Left renal cortex interstitium (tissue), 4 donors: ENCODE results near the gene SLC23A2. TPM values are rescaled to one million over a fixed set of nuclear protein-coding genes. Genes with fewer than 3 reads are reported as not detected.
"Not testable (repeated sequence)": the region's sequence is repeated elsewhere in the genome, so short reads cannot be mapped to it uniquely, and the experiment has no call there.

ENCODE experiments used
- DNase-seq, 4 donors: peaks; one replicate each; pipeline ENCODE4 v3.0.0-alpha.2; 2013; ENCODE audit warnings: low read depth in 4 of 4, low spot score in 2 of 4, missing footprints in 1 of 4
- polyA plus RNA-seq, 4 donors: library from polyadenylated mRNA; unstranded; fragments of 120-200 nt; gene quantifications; one replicate each; pipeline ENCODE4 v1.2.1, GENCODE V29; 2013; ENCODE audit not compliant: insufficient read length in 4 of 4

Gene SLC23A2
- polyA plus RNA-seq, 4 donors, result 20.0 to 25.3 (median 22.8) TPM

DNA sequence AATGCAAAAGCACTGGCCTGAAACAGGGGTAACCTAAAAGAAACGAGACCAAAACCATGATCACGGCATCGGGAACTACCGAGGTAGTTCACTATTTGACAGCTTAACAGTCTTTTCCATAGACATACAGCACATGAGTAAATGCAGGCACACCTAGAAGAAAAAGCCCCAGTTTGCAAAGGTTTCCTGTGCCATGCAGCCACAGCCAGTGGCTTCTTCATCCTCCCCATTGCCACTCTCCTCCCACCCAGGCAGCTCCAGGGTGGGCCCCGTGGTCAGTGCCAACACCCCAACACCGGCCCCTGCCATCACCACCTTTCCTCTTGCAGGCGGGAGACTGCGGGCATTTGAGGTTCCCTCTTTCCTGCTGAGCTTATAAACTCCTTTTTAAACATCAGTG, 115.4 kb downstream of the SLC23A2 start:
- no peak for DNase-seq

DNA sequence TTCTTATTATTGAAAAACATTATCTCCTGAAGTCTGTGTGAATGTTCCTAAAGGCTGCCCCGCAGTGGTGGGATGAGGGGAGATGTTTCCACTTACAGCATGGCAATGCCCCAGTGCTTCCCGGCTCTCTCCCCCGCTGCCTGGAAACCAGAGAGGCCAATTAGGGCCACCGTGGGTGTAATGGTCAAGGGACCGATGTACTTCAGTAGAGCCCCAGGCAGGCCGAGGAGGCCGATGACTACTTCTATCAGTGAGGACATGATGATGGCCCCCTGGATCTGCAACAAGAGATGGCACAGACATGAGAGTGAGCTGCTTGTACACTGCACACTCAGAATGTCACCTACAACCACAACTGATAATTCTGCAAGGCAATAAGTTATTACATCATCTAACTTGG, 117.8 kb downstream of the SLC23A2 start:
- no peak for DNase-seq

DNA sequence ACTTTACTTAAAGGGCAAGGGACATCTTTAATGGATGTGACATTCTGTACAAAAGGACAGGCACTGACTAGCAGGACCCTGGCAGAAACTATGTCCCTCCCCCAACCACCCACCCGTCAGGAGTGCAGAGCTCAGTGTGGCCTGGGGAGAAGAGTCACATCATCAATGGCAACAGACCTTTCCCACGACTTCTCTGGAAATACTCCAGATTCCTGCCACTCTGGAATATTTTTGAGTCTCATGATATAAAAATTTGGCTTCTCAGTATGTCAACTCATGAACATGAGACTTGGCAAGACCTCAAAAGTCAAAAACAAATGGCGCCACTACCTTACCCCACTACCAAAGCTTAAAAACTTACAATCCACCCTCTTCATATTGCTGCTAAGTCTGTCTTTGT, 118.3 kb downstream of the SLC23A2 start:
- DNase-seq, result no peak

DNA sequence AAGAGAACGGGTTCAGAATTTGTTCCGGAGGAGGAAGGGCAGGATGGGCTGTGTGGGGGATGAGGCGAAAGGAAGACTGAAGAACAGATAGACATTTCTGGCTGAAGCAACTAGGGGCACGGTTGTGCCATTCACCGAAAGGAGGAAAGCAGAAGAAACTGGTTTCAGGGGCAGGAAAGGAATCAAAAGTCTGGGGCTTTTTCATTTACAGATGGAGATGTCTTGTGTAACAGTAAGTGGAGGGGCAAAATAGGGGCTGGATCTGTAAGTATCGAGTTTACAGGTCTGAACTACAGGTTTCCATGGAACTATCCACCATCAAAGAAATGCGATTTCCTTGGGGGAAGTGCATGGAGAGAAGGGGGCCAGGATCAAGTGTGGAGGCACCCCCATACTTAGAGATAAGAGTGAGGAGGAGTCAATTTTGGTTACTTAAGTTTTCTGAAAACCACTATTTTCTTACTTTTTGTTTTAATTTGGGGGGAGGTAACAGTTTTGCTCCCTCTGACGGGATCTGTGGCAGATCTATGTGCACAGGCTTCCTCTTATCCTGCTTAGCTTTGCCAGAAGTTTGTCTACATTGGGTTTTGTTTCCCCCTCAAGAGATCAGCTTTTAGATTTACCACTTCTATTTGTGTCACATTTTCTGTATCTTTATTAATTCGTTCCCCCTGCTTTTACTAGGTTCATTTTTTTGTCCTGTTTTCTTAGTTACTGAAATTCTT, 120.1 kb downstream of the SLC23A2 start:
- no peak for DNase-seq

DNA sequence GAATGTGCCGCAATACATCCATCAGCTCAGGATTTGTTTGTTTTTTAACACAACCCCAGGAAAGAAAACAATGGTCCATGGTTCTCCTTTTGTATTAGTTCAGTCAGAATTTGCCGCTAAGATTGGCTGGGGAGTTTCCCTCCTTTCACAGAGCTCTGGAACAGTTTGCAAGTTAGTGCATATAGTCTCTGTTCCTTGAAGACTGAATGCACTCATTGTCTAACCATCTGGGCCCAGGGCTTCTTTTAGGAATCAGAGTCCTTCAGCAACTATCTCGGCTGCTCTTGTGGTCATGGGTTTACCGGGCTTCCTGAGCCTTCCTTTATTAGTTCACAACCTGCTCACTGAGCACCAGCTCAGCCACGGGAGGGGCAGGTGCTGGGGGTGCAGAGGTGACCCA, 121.3 kb downstream of the SLC23A2 start:
- no peak for DNase-seq

DNA sequence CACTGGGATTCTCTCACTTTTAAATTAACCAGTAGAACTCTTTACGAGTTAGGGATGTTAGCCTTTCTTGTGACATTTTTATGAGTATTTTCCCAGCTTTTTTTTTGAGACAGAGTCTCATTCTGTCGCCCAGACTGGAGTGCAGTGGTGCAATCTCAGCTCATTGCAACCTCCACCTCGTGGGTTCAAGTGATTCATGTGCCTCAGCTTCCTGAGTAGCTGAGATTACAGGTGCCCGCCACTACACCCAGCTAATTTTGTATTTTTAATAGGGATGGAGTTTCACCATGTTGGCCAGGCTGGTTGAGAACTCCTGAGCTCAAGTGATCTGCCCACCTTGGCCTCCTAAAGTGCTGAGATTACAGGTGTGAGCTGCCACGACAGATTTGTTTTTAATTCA, 123.2 kb downstream of the SLC23A2 start:
- DNase-seq, result not testable (repeated sequence)

DNA sequence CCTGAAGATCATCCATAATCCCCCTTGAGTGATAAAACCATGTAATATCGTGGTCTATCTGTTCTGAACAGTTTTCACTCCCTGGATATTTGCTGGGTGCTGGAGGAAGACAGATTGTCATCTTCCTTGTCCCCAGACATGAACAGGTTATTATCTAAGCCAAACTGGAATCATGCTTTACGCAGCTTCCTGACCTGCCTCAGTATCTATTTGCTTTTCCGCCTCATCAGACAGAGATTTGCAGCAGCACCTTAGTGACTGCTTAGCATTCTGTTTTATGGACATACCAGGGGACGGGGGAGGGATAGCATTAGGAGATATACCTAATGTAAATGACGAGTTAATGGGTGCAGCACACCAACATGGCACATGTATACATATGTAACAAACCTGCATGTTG, 124.6 kb downstream of the SLC23A2 start:
- no peak for DNase-seq

DNA sequence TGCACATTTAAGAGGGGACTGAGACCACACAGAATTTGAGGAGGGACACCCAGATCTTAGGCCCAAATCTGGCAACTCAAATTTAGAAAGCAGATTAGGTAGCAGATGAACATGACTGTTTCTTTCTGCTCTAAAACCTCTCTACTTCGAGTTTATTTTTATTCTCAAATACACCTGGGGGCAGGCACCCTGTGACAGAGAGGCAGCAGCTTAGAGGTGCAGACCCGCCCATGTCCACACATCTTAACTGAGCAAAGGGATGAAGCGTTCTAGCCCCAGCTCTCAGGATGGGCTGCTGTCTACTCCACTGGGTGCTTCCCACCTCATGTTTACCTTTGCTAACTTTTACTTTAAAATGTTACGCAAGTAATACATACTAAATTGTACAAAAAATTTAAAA, 125.0 kb downstream of the SLC23A2 start:
- DNase-seq, result no peak

DNA sequence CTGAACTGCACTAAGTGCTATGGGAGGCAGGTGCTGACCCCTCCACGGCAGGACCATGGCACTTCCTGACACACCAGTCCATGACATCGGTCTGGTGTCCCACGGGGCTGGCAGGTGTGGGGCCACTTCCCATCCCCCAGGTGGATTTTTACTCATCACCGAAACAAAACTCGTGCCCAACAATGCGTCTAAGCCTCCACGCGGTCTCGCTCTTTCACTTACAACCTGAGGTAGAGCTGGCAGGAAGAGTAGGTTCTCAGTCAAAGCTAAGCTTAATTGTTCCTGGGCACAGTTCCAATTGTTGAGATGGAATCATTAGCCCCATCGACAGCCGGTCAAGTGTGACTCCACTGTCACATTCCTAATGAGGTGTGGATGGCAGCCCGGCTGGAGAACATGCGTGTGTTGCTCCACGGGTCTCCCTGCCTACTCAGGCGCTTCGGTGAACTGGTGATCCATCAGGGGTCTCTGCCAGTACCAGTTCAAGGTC, 125.7 kb downstream of the SLC23A2 start:
- DNase-seq, result peak in 3 of 4 donors; percentile 23 to 58 (median 40)

DNA sequence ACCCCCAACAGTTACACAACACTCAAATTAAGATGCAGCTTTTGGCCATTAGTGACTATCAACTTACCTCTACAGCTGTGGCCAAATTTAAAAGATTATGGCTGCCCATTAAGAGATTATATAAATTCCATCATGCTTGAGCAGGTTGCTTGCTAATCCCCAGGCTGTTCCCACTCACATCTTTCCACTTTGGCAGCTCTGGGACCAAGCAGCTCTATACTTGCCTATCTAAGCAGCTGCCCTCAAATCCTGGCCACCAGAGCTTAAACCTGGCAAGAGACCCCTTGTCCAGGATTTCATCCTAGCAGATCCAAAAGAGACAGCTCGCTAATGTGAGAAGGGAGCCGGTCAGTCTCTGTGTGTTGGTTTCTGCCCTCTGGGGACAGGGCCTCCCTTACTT, 127.9 kb downstream of the SLC23A2 start:
- DNase-seq, result no peak

DNA sequence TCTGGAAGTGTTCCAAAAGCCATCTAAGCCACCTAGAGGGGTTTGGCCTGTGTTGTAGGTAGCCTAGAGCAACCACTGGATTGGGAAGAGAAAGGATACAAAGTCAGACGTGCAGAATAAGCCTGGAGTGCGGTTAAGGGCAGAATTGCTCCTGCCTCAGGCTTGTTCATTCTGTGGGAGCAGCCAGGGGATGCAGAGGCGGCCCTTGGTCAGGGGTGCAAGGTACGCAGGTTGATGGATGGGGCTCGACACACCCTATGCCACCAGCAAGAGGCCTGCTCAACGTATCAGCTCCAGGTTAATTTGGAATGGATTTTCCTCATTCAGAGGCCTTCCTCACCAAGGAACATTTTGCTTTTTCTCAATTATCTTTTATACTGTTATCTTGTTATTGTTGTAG, 129.8 kb downstream of the SLC23A2 start:
- DNase-seq, result no peak

DNA sequence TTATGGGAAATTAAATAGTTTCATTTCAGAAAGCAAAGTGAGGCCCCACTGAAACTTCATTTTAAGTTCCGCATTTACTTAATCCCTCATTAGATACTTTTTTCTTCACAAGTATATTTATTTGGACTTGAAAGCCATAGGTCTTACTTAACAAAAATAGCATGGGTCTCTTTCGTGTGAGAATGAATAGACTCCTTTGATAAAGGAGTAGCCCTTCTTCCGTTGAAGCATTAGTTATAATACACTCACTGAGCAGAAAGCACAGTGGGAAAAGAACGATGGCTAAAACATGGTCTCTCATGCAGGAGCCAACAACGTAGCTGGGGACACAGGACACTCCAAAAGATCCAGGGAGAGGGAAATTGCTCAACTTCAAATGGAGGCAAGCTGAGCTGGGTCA, 130.4 kb downstream of the SLC23A2 start:
- no peak for DNase-seq

DNA sequence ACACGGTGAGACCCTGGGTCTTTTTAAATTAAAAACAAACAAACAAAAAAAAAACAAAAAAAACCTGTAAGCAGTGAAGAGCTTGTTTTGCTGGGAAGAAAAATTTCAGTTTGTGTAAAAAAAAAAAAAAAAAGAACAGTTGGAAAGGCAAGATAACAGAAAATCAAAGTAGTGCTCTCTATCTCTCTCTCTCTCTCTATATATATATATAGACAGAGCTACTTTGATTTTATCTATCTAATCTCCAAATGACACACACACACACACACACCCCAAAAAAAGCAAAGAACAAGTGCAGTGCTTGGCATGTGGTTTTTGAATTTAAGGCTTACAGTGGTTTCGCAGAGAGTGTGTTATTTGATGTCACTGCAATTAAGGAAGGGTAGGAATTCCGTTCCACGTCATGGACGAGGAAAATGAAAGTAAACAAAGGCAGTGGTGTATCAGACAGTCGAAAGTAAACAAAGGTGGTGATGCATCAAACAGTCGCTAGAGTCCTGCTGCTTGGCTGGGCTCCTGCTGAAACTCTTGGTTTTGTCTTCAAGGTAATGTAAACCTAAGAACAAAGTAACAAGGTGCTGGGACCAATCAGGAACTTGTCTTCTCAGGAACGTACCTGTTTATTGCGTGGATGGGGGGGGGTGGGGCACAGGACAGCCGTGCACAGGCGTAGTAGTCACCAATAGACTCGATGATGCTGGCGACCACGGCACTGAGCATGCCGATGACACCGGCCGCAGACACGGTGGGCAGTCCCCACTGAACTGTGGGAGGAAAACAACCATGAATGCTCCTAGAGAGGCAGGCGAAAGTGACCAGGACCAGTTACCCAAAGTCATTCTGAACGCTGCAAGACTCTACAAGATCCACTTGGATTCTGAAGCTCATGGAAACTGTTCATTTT, 131.8 kb downstream of the SLC23A2 start:
- DNase-seq, result no peak

DNA sequence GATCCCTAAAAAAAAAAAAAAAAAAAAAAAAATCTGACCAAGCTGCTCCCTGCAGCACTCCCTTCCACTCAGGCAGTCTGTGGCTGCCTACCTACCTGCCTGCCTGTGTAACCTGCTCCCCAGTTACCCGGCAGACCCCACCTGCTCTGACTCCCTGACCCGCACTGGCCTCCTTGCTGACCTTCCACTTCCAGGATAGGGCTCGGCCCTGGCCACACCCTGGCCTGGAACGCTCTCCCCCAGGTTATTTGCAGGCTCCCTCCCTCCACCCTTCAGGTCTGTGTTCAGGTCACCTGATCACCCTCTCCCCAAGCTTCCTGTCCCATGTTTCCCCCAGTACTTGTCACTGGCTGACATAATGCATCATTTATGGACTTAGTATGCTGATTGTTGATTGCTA, 134.3 kb downstream of the SLC23A2 start:
- DNase-seq, result no peak

DNA sequence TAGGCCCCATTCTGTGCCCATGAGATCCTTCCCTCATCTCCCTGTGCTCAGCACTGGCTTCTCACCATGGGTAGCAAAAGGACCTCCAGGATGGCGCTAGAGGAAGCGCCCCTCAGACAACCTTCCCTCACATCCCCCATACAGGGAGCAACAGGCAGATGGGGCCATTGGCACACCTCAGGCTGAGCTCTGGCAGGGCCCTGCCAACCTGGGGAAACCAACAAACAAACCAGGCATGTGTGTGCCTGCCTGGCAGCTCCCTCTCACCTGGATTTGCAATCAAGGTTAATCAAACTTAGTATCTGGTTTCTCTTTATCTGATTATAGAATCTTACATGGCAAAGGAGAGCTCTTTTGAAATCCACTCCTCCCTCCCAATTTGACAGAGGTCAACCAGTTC, 134.9 kb downstream of the SLC23A2 start:
- DNase-seq, result no peak

DNA sequence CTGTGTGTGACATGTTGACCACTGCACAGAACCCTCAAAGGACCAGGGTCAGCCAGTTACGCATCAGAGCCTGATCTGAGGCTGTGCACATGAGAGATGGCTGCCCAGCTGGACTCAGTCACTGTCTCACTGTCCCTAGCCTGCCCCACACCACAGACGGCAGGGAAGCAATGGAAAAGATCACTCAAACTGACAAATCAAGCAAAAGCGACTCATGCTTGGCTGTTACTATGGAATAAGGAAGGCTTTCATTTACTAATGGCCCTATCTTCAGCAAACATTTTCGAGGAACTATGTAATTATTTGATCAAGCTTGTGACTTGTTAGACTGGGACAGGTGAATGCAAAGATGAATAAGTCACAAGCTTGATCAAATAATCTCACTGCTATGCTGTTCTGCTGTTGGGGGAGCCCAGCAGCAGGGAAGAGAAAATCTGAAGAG, 137.0 kb downstream of the SLC23A2 start:
- peak in 1 of 4 donors; percentile 19 for DNase-seq

DNA sequence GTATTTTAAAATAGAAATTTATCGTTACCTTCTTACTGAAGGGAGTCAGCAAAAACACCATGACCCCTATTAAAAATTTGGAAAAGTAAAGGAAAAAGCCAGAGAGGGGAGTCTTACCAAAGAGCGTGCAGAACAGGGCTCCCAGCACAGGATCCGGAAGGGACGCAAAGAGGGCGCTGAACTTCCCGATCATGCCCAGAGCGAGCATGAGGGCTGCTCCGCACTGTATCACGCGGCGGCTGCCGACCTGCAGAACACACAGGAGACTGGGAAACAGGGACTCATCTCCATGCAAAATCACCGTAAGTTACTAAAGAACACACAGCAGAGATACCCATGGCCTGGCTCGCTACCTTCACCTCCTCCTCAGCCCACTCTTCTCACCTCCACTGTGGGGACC, 138.6 kb downstream of the SLC23A2 start:
- DNase-seq, result no peak

DNA sequence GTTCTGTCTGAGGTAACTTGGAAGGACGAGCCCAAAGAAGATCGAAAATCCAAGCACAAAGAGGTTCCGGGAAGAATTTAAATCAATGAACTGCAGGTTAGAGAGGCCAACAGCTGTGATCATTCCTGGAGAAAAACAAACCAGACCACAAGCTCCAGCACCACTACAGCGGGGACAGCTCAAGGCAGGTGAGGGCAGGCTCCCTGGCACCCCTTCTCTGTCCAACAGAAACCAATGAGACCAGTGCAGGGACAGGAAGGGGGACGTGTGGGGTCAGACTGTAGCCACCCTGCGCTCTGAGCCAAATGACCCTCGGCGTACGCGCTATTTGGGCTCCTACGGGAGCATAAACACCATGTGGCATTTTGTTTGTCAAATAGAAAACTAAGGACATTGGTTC, 139.3 kb downstream of the SLC23A2 start:
- no peak for DNase-seq

DNA sequence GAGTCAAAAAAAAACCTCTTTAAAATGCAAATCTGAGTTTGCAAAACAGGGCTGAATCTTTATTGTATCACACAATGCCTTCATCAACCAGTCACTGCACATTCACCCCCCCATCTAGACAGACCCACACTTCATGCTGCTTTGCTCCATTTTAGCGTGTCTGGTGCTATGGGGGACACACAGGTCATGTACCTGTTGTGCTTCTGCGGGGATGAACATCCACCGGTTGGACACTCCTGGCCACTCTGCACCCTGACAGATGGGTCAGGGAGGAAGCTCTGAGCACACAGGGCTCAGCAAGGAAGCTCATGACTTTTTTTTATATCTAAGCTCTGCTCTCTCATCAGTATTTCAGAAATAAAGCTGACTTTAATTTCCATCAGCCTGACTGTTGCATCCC, 143.3 kb downstream of the SLC23A2 start:
- DNase-seq, result no peak

DNA sequence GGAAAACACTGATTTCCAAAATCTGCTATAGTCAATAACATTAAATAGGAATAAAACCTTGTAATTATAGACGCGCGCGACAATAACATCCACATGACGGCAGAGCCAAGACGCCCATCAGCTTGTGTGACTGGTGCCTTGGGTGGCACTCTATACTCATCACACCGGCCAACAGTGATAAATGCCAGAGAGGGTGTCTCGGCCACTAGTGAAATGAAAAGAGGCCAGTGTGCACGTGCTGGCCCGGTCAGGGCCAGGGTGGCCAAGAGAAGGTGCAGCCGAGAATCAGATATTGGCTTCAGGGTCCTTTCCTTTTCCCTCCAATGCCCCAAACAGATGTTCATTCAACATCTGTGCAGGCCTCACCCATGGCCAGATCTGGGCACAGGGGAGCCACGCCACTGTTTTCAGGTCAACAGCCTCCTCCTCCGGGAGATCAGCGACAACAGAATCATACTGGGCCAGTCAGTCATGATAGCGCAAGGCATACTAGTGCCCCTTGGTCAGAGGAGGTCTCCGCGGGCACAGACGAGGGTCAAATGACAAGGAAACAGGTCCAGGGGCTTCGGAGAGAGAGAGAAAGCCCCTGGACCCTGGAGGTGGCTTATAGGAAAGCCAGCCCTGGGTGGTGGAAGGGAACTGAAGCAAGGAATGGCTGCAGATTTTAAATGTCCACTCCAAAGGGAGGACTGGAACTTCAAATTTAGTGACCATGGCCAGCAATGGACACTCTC, 145.1 kb downstream of the SLC23A2 start:
- DNase-seq, result no peak

DNA sequence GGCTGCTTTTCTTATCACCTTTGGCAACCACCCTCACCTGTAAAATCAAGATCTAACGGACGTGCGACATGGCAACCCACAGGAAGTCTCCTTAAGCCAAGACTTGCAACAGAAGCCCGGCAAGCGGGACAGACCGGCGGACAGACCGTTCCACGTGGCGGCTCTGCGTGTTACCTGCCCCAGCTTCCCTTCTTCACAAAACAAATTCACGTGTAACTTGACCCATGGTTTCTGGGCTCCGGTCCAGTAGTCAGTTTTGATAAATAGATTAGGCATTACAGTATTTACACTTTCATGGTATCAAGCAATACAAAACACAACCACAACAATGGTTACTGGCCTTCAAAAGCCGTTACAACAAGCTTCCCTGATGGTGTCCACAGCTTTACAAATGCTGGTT, 145.8 kb downstream of the SLC23A2 start:
- no peak for DNase-seq
